HG02884 (cell line): ENCODE results near the gene ACSM6.
"Not testable (repeated sequence)": the region's sequence is repeated elsewhere in the genome, so short reads cannot be mapped to it uniquely, and the experiment has no call there.

Experiments used
- ATAC-seq: cut with Tn5 transposase; IDR thresholded peaks from one replicate; pipeline ENCODE4 v1.9.1; 2021; ENCODE audit warnings: mild to moderate bottlenecking, moderate library complexity; ENCODE audit not compliant: unreplicated experiment

Gene ACSM6, protein sequence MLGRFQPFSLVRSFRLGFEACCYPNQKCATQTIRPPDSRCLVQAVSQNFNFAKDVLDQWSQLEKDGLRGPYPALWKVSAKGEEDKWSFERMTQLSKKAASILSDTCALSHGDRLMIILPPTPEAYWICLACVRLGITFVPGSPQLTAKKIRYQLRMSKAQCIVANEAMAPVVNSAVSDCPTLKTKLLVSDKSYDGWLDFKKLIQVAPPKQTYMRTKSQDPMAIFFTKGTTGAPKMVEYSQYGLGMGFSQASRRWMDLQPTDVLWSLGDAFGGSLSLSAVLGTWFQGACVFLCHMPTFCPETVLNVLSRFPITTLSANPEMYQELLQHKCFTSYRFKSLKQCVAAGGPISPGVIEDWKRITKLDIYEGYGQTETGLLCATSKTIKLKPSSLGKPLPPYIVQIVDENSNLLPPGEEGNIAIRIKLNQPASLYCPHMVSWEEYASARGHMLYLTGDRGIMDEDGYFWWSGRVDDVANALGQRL

DNA sequence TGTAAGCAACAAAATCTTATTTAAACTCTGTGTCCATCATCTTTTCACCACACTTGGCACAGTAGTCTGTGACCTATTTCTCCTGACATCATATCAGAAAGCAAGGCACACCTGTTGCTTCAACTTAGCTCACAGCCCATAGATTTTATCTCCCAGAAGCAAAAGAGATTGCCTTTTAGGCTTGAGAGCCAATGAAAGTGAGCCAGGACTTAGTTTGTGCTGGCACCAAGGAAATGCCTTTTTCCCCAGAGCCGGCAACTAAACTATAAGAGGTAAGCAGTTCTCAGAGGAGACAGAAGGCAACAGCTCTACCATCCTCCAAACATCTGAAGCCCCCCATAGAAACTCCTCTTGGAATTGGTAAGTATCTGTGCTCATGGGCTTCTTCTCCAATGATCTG, at the start of gene ACSM6:
Gene ACSM6, plus strand, starts transcription at position 295 of the 400 bp plus-strand sequence. CDS start 248 bp downstream, outside the sequence.
- ATAC-seq: no peak

DNA sequence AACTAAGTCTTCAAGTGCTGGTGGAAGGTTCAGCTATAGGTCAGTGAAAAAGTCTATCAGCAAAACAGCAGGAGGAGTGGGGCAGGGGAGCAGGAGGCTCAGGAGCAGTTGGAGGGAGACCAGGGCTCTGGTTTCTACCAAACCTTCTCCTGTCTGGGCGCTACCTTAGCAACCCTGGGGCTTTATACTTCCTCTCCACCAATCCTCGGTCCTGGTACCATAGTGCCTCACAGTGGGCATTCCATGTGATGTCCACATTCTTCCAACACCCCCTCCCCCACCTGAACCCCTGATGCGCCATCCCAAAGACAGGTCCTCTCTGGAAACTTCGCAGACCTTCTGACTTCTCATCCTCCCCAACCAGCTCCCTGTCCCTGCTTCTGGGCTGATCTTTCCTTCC, 25.3 kb upstream of the ACSM6 start:
- ATAC-seq: no peak

DNA sequence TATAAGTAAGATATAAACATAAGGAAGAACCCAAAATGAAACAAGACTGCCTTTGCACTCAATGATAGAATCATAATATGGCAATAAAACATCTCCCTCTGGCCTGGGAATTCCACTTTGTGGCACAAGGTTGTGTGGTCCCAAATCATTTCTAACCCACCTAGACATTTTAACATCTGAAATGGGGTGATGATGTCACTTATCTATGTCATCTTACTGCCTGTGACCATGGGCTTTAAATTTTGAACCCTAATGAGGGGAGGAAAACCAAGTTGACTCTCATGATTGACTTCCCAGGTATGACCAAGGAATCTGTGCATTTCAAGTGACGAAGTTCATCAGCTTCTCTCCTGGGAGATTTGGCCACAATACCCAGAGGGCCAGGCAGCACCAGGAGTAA, 24.5 kb upstream of the ACSM6 start:
- ATAC-seq: no peak

DNA sequence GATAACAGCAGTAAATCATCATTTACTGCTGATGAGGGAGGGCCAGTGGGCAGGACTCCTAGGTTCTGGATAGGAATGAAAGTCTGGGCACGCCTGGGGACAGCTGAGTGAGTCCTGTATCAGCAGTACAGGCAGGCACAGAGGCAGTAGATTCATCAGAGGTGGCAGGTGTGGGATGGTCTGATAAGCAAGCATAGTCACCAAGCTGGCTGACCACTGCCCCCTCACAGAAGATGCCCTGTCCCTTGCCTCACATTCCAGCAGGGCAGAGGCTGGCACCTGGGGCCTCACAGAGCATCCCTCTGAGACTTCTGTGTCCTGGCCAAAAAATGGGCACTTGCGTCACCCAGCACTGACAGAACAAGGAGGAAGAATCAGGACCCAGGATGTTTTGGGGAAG, 23.2 kb upstream of the ACSM6 start:
- no peak for ATAC-seq

DNA sequence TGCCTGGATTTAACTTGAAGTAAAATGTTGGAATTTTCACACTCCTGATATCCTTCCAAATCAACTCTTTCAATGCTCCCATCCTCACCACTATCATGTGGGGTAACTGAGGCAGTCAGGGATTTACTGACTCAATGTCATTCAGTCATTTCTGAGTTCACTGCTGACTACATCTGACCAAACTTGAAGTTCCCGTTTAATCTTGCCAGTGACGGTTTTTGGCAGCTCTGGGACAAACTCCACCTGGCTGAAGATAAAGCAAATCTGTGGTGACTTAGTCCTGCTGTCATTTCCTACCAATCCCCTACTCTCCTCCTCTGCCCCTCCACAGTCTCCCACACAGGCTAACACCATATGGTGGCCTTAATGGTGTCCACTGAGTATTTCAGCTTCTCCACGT, 22.7 kb upstream of the ACSM6 start:
- ATAC-seq: no peak

DNA sequence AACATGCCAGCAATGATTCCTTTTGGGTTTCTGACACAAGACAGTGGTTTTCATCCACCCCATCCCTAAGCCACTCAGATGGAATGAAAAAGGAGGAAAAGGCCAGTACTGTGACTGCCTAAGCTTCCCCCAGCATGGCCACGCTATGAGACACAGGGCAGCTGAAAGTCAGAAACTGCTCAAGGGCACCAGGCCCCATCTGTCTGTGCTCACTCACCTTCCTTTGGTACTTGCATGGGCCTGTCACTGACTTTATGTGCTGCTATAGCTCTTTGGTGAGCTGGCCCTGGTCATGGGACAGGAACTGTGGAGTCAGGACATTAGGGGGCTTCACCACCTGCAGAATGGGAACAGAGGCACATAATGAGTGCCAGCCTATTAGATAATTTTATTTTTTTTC, 21.2 kb upstream of the ACSM6 start:
- ATAC-seq: no peak

DNA sequence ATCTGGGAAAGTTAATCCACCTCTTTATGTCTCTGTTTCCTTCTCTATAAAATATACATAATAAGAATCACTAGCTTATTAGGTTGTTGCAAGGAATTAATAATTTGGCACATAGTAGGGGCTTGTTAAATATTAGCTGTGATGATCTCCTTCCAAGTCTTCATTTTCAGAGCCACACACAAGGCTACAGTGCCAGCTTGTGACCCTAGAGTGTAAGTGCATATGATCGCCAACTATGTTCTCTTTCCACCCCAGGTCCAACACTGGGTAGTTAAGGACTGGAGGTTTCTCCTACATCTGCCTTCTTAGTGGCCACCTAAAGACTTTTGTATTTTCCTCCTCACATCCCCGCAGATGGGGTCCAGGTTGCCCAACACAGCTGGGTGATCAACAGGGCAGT, 17.9 kb upstream of the ACSM6 start:
- ATAC-seq: no peak

DNA sequence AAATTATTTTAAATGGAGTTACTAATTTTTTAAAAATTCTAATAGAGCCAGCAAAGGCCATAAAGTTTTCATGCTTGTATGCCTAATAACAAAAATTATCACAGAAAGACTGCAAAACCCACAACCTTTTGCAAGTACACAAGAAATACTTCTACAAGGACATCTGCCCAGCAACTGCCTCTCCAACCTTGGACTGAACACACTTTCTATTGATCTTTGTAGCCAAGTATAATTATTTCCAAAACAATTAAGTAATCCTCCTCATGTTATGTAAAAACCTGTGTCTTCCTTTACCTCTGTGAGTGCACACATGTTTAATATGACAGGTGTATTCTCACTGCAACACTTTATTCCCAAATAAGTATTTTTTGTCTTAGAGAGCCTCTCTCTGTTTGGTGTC, 16.6 kb upstream of the ACSM6 start:
- ATAC-seq: no peak

DNA sequence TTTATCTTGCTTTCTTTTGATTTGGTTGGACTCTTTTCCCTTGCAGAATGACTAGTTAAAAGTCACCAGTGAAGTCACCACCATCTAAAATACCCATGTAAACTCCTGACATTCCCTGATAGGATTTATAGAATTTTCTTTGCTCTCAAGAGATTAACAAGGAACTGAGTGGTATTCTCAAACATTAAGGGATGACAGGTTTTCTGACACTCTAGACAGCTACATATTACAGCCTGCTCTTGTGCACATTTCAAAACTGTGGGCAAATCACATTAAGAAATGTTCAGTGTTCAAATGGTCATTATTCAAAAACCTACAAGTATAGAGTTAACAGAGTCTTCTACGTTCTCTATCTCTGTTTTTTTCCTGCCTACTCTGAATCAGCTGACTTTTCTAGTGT, 15.8 kb upstream of the ACSM6 start:
- ATAC-seq: no peak

DNA sequence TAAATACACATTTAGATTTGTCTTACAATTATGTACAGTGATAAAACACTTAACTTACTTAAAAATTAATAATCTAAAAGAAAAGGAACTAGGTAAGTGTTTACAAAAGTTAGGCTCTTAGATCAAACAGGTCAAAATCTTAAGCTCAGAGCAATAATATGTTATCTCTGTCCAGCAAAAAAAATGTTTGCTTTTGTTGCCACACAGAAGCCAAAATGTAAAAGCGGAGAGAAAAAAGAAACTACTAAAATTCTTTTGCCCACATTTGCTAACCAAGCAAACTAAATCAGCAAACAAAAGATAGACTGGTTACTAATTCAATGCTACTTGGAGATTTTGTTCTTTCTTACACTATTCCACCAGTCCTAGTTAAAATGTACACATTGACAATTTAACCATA, 15.2 kb upstream of the ACSM6 start:
- ATAC-seq: no peak

DNA sequence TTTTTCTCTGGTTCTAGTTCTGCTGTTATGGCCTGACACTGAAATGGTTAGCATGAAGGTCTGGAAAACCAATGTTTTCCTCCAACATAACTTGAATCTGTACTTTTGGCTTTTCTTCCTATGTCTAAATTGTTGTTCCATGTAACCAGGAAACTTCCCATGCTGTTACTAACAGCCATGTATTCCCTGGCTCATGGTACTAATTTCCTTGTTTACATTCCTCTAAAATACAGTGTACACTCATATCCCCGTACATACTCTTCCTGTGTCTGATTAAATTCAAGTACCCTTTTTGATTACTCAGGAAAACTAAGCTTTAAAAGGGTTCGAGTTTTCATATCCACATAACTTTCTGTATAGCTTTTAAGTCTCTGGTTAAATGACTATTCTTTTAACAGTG, 12.3 kb upstream of the ACSM6 start:
- no peak for ATAC-seq

DNA sequence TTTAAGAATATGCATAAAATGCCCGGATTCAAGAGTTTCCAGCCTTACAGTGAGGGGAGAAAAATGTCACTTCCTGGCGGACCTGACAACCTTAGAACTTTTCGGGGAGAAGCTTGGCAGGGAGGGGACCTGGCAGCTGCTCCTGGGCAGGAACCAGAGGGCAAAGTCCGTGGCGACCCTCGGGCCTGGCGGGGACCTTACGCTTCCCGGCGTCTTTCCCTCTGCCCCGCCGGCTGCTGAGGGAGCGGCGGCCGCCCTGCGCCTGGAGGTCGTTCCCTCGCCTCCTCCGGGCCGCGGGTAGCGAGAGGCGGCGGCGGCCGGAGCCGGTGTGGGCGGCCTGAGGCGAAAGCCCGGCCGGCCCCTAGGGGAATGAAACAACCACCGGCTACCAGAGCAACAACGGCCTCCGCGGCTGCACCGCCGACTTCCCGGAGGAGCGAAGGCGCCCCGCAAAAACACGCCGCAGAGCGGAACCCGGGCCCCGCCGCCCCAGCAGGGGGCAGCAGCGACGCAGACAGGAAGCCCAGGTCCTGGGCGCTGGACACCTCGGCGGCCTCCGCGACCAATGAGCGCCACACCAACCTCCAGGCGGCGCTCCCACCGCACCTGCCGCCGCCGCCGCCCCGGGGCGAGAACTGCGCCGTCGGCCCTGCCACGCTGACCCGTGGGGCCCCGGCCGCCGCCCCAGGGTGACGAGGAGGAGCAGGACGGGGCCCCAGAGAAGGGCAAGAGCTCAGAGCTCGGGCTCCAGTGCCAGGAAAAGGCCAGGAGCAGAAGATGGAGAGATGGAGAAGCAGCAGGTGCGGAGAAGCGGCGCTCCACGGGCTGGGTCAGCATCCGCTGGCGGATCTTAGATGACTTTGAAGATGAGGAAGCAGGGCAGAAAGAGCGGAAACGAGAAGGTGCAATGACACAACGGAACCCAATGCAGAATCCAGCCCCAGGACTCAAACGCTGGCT, 10.5 kb upstream of the ACSM6 start:
- ATAC-seq: peak; percentile 96

DNA sequence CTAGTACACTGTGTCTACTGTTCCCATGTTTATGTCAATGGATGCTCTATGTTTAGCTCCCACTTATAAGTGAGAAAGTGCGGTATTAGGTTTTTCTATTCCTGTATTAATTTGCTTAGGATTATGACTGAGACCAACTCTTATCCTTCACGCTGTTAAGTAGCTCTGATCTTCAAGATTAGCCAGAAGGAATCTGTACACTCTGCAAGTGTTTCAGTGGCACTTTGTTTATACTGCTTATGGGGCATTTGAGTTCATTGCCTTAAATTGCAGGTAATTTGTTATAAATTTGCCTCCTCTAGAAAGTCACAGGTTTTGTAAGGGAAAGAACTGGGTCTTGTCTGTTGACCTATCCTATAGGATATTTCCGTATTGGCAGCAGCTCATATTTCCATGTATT, 6.4 kb upstream of the ACSM6 start:
- ATAC-seq: no peak

DNA sequence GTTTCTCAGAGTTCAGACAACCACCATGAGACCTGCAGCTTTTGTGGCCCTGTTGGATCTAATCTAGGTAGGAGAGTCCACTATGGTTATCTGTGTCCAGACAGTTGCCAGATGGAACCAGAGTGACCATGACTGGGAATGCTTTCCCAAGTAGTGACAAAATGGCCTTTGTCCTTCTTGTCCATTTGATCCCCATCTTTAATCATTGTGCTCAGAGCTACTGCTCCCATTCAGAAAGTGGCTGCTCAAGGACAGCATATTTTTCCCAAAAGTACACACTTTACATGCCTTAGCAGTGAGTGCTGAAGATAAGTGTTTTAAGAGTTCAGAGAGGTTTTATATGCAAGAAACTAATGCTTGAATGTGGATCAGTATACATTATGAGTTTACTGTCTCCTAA, 5.4 kb upstream of the ACSM6 start:
- no peak for ATAC-seq

DNA sequence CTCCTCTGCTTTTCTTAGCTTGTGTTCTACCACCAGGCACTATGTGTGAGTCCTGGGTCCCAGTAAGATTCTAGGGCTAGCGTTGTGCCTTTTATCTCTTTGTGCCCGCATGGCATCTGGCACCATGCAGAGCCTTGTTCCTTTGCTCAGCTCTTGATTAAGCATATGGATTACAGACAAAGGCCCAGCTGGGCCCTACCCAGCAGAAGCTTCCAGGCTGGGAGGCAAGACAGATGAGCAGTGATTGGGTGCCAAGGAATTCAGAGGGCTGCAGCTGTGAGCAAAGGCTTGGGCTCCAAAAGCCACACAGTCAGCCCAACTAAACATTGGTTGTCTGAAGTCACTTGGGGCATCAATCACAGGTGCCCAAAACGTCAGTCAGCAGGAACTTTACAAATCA, 2.0 kb downstream of the ACSM6 start:
- ATAC-seq: no peak

DNA sequence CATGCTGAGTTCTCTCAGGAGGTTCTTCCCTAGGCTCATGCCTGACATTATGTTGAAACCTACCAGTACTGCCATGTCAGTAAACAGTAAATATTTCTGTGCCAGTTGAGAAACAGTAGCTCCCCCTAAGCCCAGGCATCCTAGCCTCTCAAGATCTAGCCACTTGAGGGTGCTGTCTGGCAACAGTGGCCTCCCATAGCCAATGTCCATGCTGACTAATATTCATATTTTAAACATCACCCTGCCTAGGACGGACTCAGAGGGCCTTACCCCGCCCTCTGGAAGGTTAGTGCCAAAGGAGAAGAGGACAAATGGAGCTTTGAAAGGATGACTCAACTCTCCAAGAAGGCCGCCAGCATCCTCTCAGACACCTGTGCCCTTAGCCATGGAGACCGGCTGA, 7.7 kb downstream of the ACSM6 start:
- no peak for ATAC-seq

DNA sequence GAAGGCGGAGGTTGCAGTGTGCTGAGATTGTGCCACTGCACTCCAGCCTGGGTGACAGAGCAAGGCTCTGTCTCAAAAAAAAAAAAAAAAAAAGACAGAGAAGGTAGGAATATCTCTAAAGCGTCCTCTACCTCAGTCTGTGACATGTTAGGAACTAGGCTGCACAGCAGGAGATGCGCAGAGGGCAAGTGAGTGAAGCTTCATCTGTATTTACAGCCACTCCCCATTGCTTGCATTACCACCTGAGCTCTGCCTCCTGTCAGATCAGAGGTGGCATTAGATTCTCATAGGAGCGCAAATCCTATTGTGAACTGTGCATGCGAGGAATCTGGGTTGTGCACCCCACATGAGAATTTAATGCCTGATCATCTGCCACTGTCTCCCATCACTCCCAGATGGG, 8.8 kb downstream of the ACSM6 start:
- ATAC-seq: not testable (repeated sequence)

DNA sequence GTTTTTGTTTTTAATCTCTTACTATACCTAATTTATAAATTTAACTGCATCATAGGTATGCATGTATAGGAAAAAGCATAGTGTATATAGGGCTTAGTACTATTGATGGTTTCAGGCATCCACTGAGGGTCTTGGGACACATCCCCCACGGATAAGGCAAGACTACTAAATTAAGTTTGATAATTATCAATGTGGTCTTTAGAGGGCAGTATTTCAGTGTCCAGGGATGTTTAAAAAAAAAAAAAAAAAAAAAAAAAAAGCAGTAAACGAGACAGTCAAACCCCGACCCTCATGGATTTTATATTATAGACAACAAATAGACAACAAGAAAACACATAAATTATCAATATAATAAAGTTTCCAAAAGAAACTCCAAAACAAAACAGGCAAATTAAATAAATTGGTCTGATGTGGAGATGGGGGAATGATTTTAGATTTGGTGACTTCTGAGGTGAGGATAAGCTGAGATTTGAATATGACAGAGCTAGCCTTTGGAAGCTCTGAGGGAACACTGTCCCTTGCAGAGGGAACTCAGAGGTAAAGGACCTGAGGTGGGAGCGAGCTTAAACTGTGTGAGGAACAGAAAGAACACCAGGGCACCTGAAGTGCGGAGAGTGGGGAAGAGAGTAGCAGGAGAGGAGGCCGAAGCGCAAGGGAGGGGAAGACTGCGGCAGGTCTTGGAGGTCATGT, 14.8 kb downstream of the ACSM6 start:
- ATAC-seq: no peak

DNA sequence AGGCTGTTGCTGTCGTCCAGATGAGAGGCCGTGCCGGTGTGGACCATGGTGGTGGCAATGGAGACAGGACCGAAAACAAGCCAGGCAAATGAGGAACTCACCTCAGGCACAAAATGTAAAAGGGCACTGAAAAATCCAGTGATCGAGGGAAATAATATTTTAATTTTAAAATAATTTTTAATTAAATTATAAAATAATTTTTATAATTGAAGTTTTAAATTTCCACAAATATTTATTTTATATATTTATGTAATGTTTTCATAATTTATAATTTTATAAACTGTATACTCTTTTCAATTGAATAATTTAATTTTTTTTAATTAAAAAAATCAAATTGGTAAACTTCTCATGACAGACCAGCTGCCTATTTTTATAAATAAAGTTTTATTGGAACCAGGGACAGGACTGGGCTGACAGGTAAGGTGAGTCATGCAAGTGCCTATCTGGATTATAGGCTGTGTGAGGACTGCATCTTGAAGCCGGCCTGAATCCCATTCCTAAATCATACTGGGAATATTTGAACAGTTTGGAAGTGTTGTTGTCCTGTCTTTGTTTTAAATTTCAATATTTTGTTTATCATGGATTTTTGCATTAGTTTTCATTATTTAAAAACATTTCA, 15.6 kb downstream of the ACSM6 start:
- no peak for ATAC-seq

DNA sequence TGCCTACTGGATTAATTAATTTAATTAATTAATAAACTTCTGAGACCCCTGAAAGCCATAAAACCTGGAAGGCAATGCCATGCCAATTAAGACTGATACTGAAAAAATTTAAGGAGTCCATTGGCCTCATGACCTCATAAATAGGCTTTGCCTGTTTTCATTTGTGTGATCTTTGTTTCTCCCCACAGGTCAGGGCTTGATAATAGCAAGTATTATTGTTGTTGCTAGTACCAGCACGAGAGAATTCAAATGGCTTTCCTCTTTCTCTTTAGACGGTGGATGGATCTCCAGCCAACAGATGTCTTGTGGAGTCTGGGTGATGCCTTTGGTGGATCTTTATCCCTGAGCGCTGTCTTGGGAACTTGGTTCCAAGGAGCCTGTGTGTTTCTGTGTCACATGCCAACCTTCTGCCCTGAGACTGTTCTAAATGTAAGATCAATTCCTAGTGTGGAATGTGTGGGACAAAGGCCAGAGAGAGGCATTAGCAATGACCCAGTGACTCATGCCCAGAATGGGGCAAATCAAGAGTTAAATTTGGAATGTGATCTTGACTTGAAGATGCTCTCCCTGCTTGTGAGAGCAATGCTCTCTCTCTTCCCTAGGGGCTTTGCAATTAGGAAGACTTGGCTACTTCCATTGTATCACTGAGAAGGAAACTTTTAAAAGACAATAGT, 17.7 kb downstream of the ACSM6 start:
- ATAC-seq: no peak
